H1 (cell line): Measurements from ENCODE around the gene CNPY3. TPM values are rescaled to one million over a fixed set of nuclear protein-coding genes. Genes with fewer than 3 reads are reported as not detected.

Experiments
- ASH2L ChIP-seq: fragments of 200-600, 300-600 bp; sonication (generic); IDR thresholded peaks from one replicate; pipeline ENCODE4 v1.7.1; 2017; ENCODE audit warnings: low read length
- ATF2 ChIP-seq: IDR thresholded peaks from 2 replicates; pipeline ENCODE4 v1.6.1; 2012; ENCODE audit warnings: low read length, inconsistent platforms
- BRCA1 ChIP-seq: IDR thresholded peaks from 2 replicates; pipeline ENCODE4 v1.6.1; 2012; ENCODE audit warnings: low read depth, low read length, improper control_type of control experiment
- EP300 ChIP-seq, 2 experiments: IDR thresholded peaks; 1 replicate in 1 of 2; 2 replicates in 1 of 2; pipeline ENCODE4 v1.6.1; 2011 to 2012; ENCODE audit warnings: low read depth in 2 of 2, low read length in 2 of 2, mild to moderate bottlenecking in 2 of 2, borderline replicate concordance in 1 of 2, inconsistent platforms in 1 of 2, moderate library complexity in 1 of 2
- FOSL1 ChIP-seq: IDR thresholded peaks from 2 replicates; pipeline ENCODE4 v1.6.1; 2011; ENCODE audit warnings: mild to moderate bottlenecking, low read depth, low read length, moderate library complexity; ENCODE audit not compliant: insufficient read depth
- MAFK ChIP-seq: IDR thresholded peaks from 2 replicates; pipeline ENCODE4 v1.6.1; 2012; ENCODE audit warnings: low read depth, mild to moderate bottlenecking, improper control_type of control experiment, low read length
- SAP30 ChIP-seq: fragments of 300-600 bp; sonication (generic); IDR thresholded peaks from 2 replicates; pipeline ENCODE4 v1.7.1; 2012; ENCODE audit warnings: low read length, moderate library complexity, mild to moderate bottlenecking, inconsistent platforms; ENCODE audit not compliant: insufficient read depth, insufficient replicate concordance
- SIN3A ChIP-seq, 2 experiments: IDR thresholded peaks in 1 of 2; conservative IDR thresholded peaks in 1 of 2; 2 replicates each; pipeline ENCODE4 v1.6.1; 2011 to 2012; ENCODE audit warnings: low read length in 2 of 2, improper control_type of control experiment in 1 of 2, low read depth in 1 of 2, mild to moderate bottlenecking in 1 of 2
- USF2 ChIP-seq: IDR thresholded peaks from 2 replicates; pipeline ENCODE4 v1.6.1; 2011; ENCODE audit warnings: low read length, improper control_type of control experiment
- polyA plus RNA-seq, 7 experiments: library from polyadenylated mRNA; depleted of rRNA in 3 of 7; stranded (reverse) in 5 of 7; unstranded in 2 of 7; fragments of >200 nt in 5 of 7; fragments of 200-250 nt in 2 of 7; gene quantifications; 1 replicate in 5 of 7; 2 replicates in 1 of 7; 4 replicates in 1 of 7; pipeline versions ENCODE4 v1.2.1 to v1.2.3, GENCODE V29; 2011 to 2013; ENCODE audit warnings: missing spikeins in 2 of 7, mixed read lengths in 2 of 7
- total RNA-seq: library from RNA; stranded (reverse); fragmentation: NEBNext Ultra II Directional; extraction: Animal tissue kit (Norgen Biotek cat#: 25700); gene quantifications from 2 replicates; pipeline ENCODE4 v1.2.1, GENCODE V29; 2021

The CNPY3 gene
- total and polyA plus RNA-seq, 2 of the 8 experiments (the other 6 are each of a cell fraction or from before 2014, with no cell fraction given), result 49.6 to 64.5 TPM

GRCh38 chr6:42929821-42930360 is 611 bp downstream of the CNPY3 start (continued):
- no peak for TF ChIP-seq FOSL1
- no peak for TF ChIP-seq BRCA1
- peak; percentile 87 for TF ChIP-seq ASH2L
- TF ChIP-seq MAFK, result no peak
- TF ChIP-seq SIN3A (conservative IDR thresholded peaks at IDR 0.05 in 1 of 2, IDR thresholded peaks at IDR 0.05 in 1 of 2; ENCODE audit: low read depth in 1 of 2, low read length in 2 of 2), result 0 out of 4 replicates have a peak, but pooled peaks have one; percentile 9 to 38
- TF ChIP-seq SAP30, result no peak
- no peak for TF ChIP-seq EP300 (IDR thresholded peaks at IDR 0.05; ENCODE audit: borderline replicate concordance in 1 of 2, low read depth in 2 of 2, low read length in 2 of 2)
- TF ChIP-seq ATF2, result no peak
- no peak for TF ChIP-seq USF2
